ACHN (cell line): ENCODE measurements around the gene FOXO6.

Experiments used
- DNase-seq: peaks from one replicate; pipeline ENCODE4 v3.0.0-alpha.2; 2015
- in situ Hi-C: cut with HindIII; loops from 2 replicates; pipeline ENCODE4 v1.10.0; 2017; ENCODE audit warnings: low sequenced_read_pairs, low pct_ligation_motif_present, low pct_unique_long_range_greater_than_20kb

Gene FOXO6

GRCh38 chr1:41392528-41392924, 31.3 kb downstream of the FOXO6 start:
- in situ Hi-C loops = no loop called here
- DNase-seq = no peak

- no peak for DNase-seq
- in situ Hi-C loops = no loop called here
Observed at GRCh38 chr1:41393716-41394368, 32.6 kb downstream of the FOXO6 start.

GRCh38 chr1:41394369-41394744, 33.1 kb downstream of the FOXO6 start:
- in situ Hi-C loops = no loop called here

GRCh38 chr1:41394959-41395956, 34.0 kb downstream of the FOXO6 start:
- DNase-seq = no peak
- in situ Hi-C loops = no loop called here

More at GRCh38 chr1:41394369-41394744, 33.1 kb downstream of the FOXO6 start:
- no peak for DNase-seq

GRCh38 chr1:41396084-41396483, 34.9 kb downstream of the FOXO6 start:
- in situ Hi-C loops = no loop called here
- DNase-seq = no peak

GRCh38 chr1:41397020-41397419, 35.8 kb downstream of the FOXO6 start:
- in situ Hi-C loops = no loop called here
- DNase-seq = no peak

- in situ Hi-C loops = no loop called here
- DNase-seq = no peak
Observed at GRCh38 chr1:41397753-41398330, 36.6 kb downstream of the FOXO6 start.

GRCh38 chr1:41399145-41399795, 38.0 kb downstream of the FOXO6 start:
- no peak for DNase-seq
- in situ Hi-C loops = no loop called here

- no peak for DNase-seq
Observed at GRCh38 chr1:41400225-41400624, 39.0 kb downstream of the FOXO6 start.

GRCh38 chr1:41401899-41402298, 40.7 kb downstream of the FOXO6 start:
- DNase-seq = no peak
- in situ Hi-C loops = loop anchor here (25.0 kb wide), 1 partner anchor 115 kb away; no protein-coding TSS in a partner anchor

More at GRCh38 chr1:41400225-41400624, 39.0 kb downstream of the FOXO6 start:
- in situ Hi-C loops = loop anchor here (25.0 kb wide), 1 partner anchor 113 kb away; no protein-coding TSS in a partner anchor

- in situ Hi-C loops = loop anchor here (25.0 kb wide), 1 partner anchor 117 kb away; no protein-coding TSS in a partner anchor
- no peak for DNase-seq
Observed at GRCh38 chr1:41404308-41404761, 43.1 kb downstream of the FOXO6 start.

GRCh38 chr1:41407664-41408252, 46.5 kb downstream of the FOXO6 start:
- DNase-seq = no peak
- in situ Hi-C loops = loop anchor here (25.0 kb wide), 1 partner anchor 120 kb away; no protein-coding TSS in a partner anchor

GRCh38 chr1:41408691-41409090, 47.5 kb downstream of the FOXO6 start:
- in situ Hi-C loops = loop anchor here (25.0 kb wide), 1 partner anchor 121 kb away; no protein-coding TSS in a partner anchor
- DNase-seq = no peak

GRCh38 chr1:41409825-41410224, 48.6 kb downstream of the FOXO6 start:
- DNase-seq = no peak
- in situ Hi-C loops = loop anchor here (25.0 kb wide), 1 partner anchor 123 kb away; no protein-coding TSS in a partner anchor

- no peak for DNase-seq
- in situ Hi-C loops = loop anchor here (25.0 kb wide), 1 partner anchor 123 kb away; no protein-coding TSS in a partner anchor
Observed at GRCh38 chr1:41410462-41410861, 49.2 kb downstream of the FOXO6 start.

- no peak for DNase-seq
- in situ Hi-C loops = loop anchor here (25.0 kb wide), 1 partner anchor 124 kb away; no protein-coding TSS in a partner anchor
Observed at GRCh38 chr1:41411229-41411628, 50.0 kb downstream of the FOXO6 start.

GRCh38 chr1:41412748-41413147, 51.5 kb downstream of the FOXO6 start:
- in situ Hi-C loops = loop anchor here (25.0 kb wide), 1 partner anchor 125 kb away; no protein-coding TSS in a partner anchor
- DNase-seq = no peak
